Activated CD4-positive, CD25-positive, alpha-beta regulatory T cell treated with anti-CD3 and anti-CD28 coated beads, Interleukin-2, amount 50 U/mL, for 72 hours (primary cell): Measurements from ENCODE around the gene GRK5.
A peak's percentile ranks its signal among the peaks of the same experiment; 100 is the strongest.

Experiments
- DNase-seq: peaks from one replicate; pipeline ENCODE4 v3.0.0; 2021

The GRK5 gene

GRCh38 chr10:119302591-119303253 lies 95.4 kb downstream of the GRK5 start:
- DNase-seq: no peak

GRCh38 chr10:119303886-119304285 lies 96.5 kb downstream of the GRK5 start:
- DNase-seq: no peak

GRCh38 chr10:119304541-119304940 lies 97.2 kb downstream of the GRK5 start:
- no peak for DNase-seq

- DNase-seq: peak; percentile 72
Measured at GRCh38 chr10:119305860-119306513, 98.6 kb downstream of the GRK5 start.

- peak; percentile 61 for DNase-seq
Measured at GRCh38 chr10:119306514-119306951, 99.2 kb downstream of the GRK5 start.

GRCh38 chr10:119306986-119307392 lies 99.6 kb downstream of the GRK5 start:
- no peak for DNase-seq

- DNase-seq: no peak
Measured at GRCh38 chr10:119308089-119308488, 100.7 kb downstream of the GRK5 start.

- no peak for DNase-seq
Measured at GRCh38 chr10:119308551-119309422, 101.4 kb downstream of the GRK5 start.

GRCh38 chr10:119309423-119309770 lies 102.0 kb downstream of the GRK5 start:
- no peak for DNase-seq

- no peak for DNase-seq
Measured at GRCh38 chr10:119310806-119311205, 103.4 kb downstream of the GRK5 start.

GRCh38 chr10:119312241-119312640 lies 104.9 kb downstream of the GRK5 start:
- DNase-seq: no peak

GRCh38 chr10:119313024-119313423 lies 105.7 kb downstream of the GRK5 start:
- no peak for DNase-seq

GRCh38 chr10:119313644-119314043 lies 106.3 kb downstream of the GRK5 start:
- peak; percentile 62 for DNase-seq

GRCh38 chr10:119314061-119314460 lies 106.7 kb downstream of the GRK5 start:
- DNase-seq: no peak

- no peak for DNase-seq
Measured at GRCh38 chr10:119314486-119314885, 107.1 kb downstream of the GRK5 start.

- peak; percentile 49 for DNase-seq
Measured at GRCh38 chr10:119315128-119316001, 108.0 kb downstream of the GRK5 start.

GRCh38 chr10:119316002-119316358 lies 108.6 kb downstream of the GRK5 start:
- DNase-seq: no peak

GRCh38 chr10:119316729-119317097 lies 109.3 kb downstream of the GRK5 start:
- no peak for DNase-seq

- no peak for DNase-seq
Measured at GRCh38 chr10:119318411-119319160, 111.2 kb downstream of the GRK5 start.

GRCh38 chr10:119319161-119319919 lies 112.0 kb downstream of the GRK5 start:
- no peak for DNase-seq

- DNase-seq: no peak
Measured at GRCh38 chr10:119319920-119320258, 112.5 kb downstream of the GRK5 start.

GRCh38 chr10:119320981-119321380 lies 113.6 kb downstream of the GRK5 start:
- DNase-seq: no peak
